Measurements from ENCODE around the gene ARL16.

DNA sequence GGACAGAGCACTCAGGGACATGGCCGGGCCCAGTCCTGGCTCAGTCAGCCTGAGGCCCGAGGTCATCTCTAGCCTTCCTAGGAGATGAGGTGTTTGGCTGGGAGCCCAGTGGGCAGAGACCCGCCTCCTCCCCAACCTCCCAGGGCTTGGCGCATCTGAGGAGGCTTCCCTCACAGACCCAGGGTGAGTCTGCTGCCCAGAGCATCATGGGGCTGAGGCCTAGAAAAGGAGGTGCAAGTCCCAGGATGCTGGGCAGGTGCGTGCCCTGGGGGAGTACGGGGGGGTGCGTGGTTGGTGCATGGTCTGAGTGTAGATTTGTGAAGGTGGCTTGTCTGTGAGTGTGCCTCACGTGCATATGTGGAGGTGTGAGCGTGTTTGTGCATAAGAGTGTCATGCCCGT lies 31.9 kb downstream of the ARL16 start:
- TF ChIP-seq RFX5 (IDR thresholded peaks at IDR 0.05) = no peak
- TF ChIP-seq, protein P1, sequence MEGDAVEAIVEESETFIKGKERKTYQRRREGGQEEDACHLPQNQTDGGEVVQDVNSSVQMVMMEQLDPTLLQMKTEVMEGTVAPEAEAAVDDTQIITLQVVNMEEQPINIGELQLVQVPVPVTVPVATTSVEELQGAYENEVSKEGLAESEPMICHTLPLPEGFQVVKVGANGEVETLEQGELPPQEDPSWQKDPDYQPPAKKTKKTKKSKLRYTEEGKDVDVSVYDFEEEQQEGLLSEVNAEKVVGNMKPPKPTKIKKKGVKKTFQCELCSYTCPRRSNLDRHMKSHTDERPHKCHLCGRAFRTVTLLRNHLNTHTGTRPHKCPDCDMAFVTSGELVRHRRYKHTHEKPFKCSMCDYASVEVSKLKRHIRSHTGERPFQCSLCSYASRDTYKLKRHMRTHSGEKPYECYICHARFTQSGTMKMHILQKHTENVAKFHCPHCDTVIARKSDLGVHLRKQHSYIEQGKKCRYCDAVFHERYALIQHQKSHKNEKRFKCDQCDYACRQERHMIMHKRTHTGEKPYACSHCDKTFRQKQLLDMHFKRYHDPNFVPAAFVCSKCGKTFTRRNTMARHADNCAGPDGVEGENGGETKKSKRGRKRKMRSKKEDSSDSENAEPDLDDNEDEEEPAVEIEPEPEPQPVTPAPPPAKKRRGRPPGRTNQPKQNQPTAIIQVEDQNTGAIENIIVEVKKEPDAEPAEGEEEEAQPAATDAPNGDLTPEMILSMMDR (IDR thresholded peaks at IDR 0.05) = no peak
- no peak for TF ChIP-seq E2F6 (IDR thresholded peaks at IDR 0.05; ENCODE audit: borderline replicate concordance, low read depth)
- TF ChIP-seq RARB (CRISPR knock-in tag; IDR thresholded peaks at IDR 0.05) = no peak
